Brain microvascular endothelial cell (primary cell): ENCODE results near the gene UNC5B.
"Not testable (repeated sequence)": the region's sequence is repeated elsewhere in the genome, so short reads cannot be mapped to it uniquely, and the experiment has no call there.

Experiments
- DNase-seq: peaks from one replicate; pipeline ENCODE4 v3.0.0-alpha.2; 2020
- H3K27ac ChIP-seq: fragments of 250-450 bp; sonication (Bioruptor Pico); 2 replicates; pipeline ENCODE4 v1.5.1; 2020; ENCODE audit warnings: mild to moderate bottlenecking, moderate library complexity
- H3K27me3 ChIP-seq: fragments of 250-450 bp; sonication (Bioruptor Pico); replicated peaks from 2 replicates; pipeline ENCODE4 v1.5.1; 2020; ENCODE audit warnings: mild to moderate bottlenecking
- H3K36me3 ChIP-seq: fragments of 250-450 bp; sonication (Bioruptor Pico); replicated peaks from 2 replicates; pipeline ENCODE4 v1.5.1; 2020; ENCODE audit warnings: mild to moderate bottlenecking
- H3K4me3 ChIP-seq: 2 replicates; pipeline ENCODE4 v1.5.1; 2011; ENCODE audit warnings: low read depth, mild to moderate bottlenecking, control low read depth, low read length, moderate library complexity
- in situ Hi-C: cut with HindIII; loops from 2 replicates; pipeline ENCODE4 v1.10.0; 2017; ENCODE audit warnings: low sequenced_read_pairs, low pct_ligation_motif_present
- TF ChIP-seq, protein P1 (sequence below): IDR thresholded peaks from 2 replicates; pipeline ENCODE4 v1.5.1; 2011; ENCODE audit warnings: low read depth, mild to moderate bottlenecking, moderate library complexity, low read length, control low read depth, inconsistent platforms; ENCODE audit errors: missing control alignments

The UNC5B gene

DNA sequence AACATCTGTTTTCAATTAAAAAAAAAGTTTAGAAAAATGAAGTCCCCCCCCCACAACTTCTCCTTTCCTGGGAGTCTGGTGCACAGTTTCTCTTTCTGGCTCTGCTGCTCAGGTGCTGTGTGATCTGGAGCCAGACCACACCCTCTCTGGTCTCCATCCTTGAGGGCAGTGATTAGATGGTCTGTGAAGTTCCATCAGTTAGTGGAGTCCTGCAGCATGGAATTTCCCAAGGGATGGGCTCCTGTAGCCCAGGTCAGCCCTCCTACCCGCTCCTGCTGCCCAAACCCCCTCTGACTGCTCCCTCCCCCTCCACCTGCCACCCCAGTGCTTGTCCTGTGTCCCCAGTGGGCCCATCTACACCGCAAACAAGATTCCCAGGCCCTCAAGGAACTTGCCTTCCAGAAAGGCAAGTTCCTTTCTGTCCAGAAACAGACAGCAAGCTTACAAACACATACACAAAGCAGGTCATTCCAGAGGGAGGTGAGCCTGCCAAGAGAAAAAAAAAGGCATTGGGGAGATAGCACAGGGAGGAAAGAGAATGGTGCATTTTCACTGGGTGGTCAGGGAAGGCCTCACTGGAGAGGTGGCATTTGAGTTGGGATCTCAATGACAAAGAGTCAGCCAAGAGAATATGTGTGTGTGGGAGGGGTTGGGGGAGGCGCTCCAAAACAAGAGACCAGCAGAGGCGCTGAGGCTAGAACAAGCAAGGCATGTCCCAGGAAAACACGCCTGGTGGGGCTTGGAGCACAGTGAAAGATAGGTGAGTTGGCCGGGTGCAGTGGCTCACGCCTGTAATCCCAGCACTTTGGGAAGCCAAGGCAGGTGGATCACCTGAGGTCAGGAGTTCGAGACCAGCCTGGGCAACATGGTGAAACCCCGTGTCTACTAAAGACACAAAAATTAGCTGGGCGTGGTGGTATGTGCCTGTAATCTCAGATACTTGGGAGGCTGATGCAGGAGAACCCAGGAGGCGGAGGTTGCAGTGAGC, 57.2 kb downstream of the UNC5B start:
- H3K4me3 ChIP-seq = no peak overlapping the region
- no peak overlapping the region for H3K27ac ChIP-seq
- in situ Hi-C loops = no loop called here
- no peaks in the 10 kb centered on the region for H3K27me3 ChIP-seq
- DNase-seq = no peak
- TF ChIP-seq, protein P1, sequence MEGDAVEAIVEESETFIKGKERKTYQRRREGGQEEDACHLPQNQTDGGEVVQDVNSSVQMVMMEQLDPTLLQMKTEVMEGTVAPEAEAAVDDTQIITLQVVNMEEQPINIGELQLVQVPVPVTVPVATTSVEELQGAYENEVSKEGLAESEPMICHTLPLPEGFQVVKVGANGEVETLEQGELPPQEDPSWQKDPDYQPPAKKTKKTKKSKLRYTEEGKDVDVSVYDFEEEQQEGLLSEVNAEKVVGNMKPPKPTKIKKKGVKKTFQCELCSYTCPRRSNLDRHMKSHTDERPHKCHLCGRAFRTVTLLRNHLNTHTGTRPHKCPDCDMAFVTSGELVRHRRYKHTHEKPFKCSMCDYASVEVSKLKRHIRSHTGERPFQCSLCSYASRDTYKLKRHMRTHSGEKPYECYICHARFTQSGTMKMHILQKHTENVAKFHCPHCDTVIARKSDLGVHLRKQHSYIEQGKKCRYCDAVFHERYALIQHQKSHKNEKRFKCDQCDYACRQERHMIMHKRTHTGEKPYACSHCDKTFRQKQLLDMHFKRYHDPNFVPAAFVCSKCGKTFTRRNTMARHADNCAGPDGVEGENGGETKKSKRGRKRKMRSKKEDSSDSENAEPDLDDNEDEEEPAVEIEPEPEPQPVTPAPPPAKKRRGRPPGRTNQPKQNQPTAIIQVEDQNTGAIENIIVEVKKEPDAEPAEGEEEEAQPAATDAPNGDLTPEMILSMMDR = no peak
- H3K36me3 ChIP-seq = no peaks in the 10 kb centered on the region

DNA sequence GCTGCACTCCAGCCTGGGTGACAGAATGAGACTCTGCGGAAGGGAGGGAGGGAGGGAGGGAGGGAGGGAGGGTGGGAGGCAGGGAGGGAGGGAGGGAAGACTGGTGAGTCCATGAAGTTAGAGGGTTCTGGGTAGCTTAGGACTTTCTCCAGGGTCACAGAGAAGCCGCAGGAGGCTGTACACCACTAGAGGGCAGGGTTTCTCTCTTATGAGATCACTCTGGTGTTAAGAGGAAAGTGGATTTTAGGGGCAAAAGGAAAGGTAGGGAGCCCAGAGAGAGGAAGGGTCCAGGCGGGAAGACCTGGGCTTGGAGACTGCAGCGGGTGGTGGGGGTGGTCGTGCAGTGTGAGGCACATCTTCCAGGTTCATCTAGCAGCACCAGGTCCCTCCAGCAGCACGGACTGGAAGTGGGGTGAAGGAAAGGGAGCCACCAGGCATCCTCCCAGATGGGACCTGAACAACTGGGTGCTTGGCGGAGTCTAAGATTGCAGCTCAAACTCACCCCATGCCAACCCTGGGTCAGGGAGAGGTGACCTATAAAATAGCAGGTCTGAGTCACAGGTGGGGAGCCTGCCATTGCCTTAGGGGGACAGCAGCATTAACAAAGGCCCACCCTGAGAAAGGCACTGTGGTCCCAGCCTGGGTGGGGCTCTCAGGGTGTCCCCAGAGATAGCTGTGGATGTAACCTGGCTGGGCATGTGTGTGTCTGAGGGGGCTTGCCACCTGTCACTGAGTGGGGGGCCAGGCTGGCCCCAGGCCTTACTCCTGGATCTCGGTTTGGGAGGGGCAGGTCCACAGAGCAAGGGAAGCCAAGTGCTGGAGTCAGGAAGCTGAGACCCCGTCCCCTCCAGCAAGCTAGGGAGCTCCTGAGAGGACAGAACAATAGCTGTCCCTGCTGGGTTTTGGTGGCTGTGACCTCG, 58.2 kb downstream of the UNC5B start:
- peak; percentile 78 for DNase-seq
- TF ChIP-seq, protein P1 = peak; percentile 86
- Histone ChIP-seq H3K27ac (no peak overlapping the region), H3K4me3 (no peak overlapping the region), H3K27me3 (no peaks in the 10 kb centered on the region), H3K36me3 (no peaks in the 10 kb centered on the region)
- in situ Hi-C loops = no loop called here

DNA sequence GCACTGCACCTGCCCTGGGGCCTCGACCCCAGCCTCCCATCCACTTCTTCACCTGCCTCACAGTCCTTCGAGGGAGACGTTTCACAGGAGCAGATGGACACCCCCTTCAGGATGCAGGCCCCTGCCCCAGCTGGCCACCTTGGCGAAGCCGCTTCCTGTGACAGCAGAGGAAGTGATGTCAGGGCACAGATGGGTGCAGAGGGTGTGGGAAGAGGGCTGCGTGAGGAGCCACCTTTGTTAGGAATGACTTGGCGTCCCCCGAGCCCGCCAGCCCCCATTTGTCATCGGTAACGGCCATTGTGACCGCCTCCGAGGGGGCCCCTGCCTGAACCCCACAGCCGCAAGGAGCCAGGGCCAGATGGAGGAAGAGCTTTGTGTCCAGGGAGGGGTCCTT, 59.3 kb downstream of the UNC5B start:
- Histone ChIP-seq H3K4me3 (no peak overlapping the region), H3K36me3 (no peaks in the 10 kb centered on the region), H3K27ac (no peak overlapping the region), H3K27me3 (no peaks in the 10 kb centered on the region)
- in situ Hi-C loops = no loop called here
- TF ChIP-seq, protein P1 = no peak
- no peak for DNase-seq

DNA sequence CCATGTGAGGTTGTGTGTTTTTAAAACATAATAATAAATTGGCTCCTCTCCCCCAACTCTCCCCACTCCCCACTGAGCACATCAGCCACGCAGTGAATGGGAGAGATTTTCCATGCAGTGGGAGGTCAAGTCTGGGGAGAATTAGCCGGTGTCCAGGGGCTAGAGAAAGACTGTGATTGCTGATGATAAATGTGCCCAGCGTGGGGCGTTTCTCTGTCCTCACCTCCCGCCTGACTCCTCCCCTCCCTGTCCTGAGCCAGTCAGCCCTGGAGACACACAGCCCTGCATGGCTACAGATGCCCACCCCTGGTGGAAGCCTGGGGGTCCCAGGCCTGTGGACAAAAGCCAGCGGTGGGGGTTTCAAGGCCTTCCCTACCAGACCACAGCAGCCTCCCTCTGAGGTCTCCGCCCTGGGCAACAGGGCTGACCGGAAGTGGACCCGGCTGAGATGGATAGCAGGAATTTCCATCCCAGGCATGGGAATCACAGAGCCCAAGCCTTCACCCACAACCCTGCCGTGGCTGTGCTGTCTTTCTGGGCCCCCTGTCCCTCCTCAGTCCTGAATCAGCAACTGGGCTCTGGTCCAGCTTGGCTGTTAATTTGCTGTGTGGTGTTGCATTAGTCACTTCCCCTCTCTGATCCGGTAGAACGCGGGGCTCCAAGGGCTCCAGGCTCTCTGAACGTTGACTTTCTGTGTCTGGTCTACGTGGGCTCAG, 59.8 kb downstream of the UNC5B start:
- no peak overlapping the region for H3K4me3 ChIP-seq
- TF ChIP-seq, protein P1 = no peak
- H3K27me3 ChIP-seq = no peaks in the 10 kb centered on the region
- no peaks in the 10 kb centered on the region for H3K36me3 ChIP-seq
- H3K27ac ChIP-seq = no peak overlapping the region
- peak; percentile 68 for DNase-seq
- in situ Hi-C loops = no loop called here

DNA sequence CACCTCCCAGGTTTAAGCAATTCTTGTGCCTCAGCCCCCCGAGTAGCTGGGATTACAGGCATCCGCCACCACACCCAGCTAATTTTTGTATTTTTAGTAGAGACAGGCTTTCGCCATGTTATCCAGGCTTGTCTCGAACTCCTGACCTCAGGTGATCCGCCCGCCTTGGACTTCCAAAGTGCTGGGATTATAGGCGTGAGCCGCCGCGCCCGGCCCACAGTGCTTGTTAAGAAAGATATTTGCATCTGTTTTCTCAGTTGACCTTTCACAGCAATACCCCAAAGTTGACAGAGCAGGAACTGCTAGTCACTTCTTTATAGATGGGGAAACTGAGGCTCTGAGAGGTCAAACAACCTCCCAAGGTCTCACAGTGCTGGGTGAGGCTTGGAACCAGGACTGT, 60.6 kb downstream of the UNC5B start:
- H3K27me3 ChIP-seq, in situ Hi-C loops, DNase-seq, H3K27ac ChIP-seq, H3K36me3 ChIP-seq, H3K4me3 ChIP-seq: not testable (repeated sequence)
